GM21786 (cell line): Measurements from ENCODE around the gene PAX9.
"Not testable (repeated sequence)": the region's sequence is repeated elsewhere in the genome, so short reads cannot be mapped to it uniquely, and the experiment has no call there.

Source experiments
- ATAC-seq: cut with Tn5 transposase; IDR thresholded peaks from one replicate; pipeline ENCODE4 v1.9.1; 2021; ENCODE audit not compliant: unreplicated experiment

The PAX9 gene

GRCh38 chr14:36672095-36672494 lies 10.4 kb downstream of the PAX9 start:
- no peak for ATAC-seq

DNA sequence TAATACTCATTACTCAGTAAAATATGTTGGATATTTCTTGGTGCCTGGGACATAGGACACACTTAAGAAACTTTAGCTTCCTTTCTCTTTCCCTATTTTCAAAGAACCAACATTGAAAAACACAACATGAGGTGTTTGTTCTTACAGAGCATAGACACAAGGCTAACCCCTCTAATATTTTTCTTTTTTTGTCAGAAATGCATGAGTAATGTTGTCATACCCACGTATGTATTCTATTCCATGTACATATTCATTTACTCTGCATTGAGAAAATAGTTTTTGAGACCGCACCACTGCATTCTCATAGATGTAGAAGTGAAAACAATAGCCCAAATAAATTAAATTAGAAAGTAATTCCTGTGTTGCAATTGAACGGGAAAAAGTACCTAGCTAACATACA lies 13.0 kb downstream of the PAX9 start:
- ATAC-seq = no peak

DNA sequence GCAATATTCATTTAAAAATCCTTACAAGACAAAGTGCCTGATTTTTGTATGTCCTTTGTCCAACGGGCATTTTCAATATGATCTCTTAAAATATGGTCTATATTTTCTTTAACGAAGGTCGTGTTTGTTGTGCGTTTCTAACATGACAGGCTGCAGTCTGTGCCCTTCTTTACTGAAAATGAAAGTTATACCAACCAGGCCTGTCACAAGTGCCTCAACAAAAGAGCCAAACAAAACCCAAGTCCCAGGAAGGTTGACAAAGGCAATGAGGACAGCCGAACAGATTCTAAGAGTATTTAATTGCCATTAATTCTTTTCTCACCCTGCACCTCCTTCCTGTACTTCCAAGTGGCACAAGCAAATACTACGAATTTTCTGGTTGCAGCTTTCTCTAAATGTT lies 13.9 kb downstream of the PAX9 start:
- no peak for ATAC-seq

GRCh38 chr14:36676236-36676635 lies 14.6 kb downstream of the PAX9 start:
- no peak for ATAC-seq

DNA sequence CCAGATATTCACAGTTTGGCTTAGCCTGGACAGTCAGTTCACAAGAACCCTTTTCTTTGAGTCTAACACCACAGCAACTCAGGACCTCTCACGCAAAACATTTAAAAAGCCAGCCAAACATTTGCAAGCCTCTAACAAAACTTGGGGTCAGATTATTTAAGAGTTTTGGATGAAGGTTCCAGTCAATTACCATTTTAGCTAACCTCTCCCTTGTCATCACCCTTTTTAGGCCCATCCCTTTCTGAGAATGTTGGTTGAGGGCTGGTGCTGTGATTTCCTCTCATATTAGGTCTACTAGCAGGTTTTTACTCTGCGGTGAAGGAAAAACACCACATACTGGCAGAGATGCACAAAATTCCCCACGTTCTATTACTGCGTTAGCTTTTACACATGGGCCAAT lies 20.7 kb downstream of the PAX9 start:
- no peak for ATAC-seq

- ATAC-seq = no peak
Measured at GRCh38 chr14:36683083-36683724, 21.5 kb downstream of the PAX9 start.

GRCh38 chr14:36684946-36685345 lies 23.3 kb downstream of the PAX9 start:
- ATAC-seq = no peak

DNA sequence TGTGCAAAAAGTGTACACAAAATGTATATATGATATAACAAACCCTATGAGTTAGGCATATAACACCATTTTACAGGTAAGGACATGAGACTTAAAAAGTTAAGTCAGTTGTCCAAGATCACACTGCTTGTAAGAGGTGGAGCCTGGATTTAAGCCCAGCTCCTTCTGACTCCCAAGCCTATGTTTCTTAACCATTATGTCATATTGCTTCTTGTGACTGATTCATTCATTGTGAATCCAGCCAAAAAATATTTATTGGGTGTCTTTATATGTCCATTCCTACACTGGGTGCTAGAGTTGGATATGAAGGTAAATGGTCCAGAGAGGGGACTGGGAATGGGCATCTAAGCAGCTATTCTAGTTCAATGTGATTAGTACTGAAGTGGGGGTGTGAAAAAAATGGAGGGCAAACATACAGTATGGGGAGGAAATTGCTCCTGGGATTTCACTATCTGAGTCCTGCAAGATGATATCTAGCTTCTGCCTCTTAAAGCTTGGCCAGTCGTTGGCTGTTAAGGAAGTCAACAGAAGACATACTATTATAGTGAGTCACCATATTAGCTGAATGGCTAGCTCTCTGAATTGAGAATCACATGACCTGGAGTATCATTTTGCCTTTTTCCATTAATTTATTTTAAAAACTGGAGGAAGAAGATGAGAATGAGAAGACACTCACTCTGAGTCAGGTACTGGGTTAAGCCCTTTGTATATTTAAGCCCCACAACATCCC lies 28.8 kb downstream of the PAX9 start:
- ATAC-seq = no peak

- ATAC-seq = not testable (repeated sequence)
Measured at GRCh38 chr14:36699420-36699819, 37.8 kb downstream of the PAX9 start.

- ATAC-seq = no peak
Measured at GRCh38 chr14:36700651-36701050, 39.0 kb downstream of the PAX9 start.

- ATAC-seq = no peak
Measured at GRCh38 chr14:36701132-36701531, 39.5 kb downstream of the PAX9 start.

DNA sequence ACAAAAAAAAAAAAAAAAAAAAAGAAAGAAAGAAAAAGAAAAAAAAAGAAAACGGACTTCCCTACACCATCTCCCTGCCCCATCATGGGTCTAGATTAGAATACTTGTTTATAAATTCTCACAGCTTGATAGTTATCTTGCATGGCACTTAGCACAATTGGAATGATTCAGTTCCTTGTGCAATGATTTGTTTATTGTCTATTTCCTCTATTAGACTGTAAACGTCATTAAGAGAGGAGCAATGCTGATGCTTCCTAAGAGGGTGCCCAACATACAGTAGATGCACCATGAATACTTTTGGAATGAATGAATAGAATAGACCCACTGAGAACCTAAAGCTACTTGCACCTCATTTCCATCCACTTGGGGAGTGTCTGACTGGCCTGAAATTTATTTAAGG lies 40.8 kb downstream of the PAX9 start:
- no peak for ATAC-seq

DNA sequence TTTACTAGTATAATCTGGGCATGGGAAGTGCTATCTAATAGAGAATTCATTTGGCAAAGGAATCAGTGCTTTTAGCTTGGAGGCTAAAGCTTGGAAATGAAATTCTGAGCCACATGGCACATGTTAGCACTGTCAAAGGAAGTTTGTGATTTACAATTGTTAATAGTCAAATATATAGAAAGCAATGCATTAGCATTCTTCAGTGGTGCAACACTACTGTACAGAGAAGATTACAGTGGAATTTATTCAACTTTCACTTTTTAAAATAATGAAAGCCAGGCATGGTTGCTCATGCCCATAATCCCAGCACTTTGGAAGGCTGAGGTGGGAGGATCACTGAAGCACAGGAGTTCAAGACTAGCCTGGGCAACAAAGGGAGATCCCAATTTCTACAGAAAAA lies 45.9 kb downstream of the PAX9 start:
- no peak for ATAC-seq

- no peak for ATAC-seq
Measured at GRCh38 chr14:36713960-36714703, 52.5 kb downstream of the PAX9 start.

- no peak for ATAC-seq
Measured at GRCh38 chr14:36716614-36717184, 55.0 kb downstream of the PAX9 start.

- no peak for ATAC-seq
Measured at GRCh38 chr14:36717363-36717762, 55.7 kb downstream of the PAX9 start.

- no peak for ATAC-seq
Measured at GRCh38 chr14:36718216-36718615, 56.6 kb downstream of the PAX9 start.

DNA sequence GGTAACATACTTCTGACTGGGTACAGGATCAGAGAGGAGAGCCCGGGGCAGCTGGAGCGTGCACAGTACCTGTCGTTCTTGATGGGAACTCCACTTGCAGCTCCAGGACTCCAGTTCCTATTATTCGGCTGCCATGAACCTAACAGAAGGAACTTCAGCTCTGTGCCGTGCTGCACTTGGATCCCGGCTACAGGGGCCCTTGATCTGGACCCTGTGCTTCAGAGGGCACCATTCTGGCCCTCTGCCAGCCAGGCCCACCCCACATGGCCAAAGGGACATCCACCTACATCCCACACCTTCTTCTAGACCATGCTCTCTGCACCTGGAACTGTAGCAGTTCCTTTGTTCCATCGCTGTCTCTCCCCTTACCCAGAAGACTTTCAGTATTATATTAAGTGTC lies 58.2 kb downstream of the PAX9 start:
- ATAC-seq = no peak

DNA sequence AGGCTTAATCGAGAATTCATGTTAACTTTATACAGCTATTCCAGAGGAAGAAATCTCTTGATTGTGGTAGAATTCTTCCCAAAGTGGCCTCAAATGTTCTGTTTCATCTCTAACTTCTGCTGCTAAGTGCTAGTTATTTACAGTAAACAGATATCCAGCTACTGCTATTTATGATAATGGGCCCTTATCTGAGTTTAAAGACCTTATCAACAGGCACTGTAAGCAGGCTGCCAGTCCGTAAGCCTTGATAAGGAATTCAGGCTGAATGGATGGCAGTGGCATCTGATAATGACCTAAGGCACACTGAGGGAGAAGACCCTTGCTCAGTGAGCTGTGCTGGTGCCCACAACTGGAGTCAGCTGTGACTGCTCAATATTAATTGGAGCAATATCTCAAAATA lies 59.0 kb downstream of the PAX9 start:
- ATAC-seq = no peak

- ATAC-seq = no peak
Measured at GRCh38 chr14:36721877-36722276, 60.2 kb downstream of the PAX9 start.

GRCh38 chr14:36723530-36723929 lies 61.9 kb downstream of the PAX9 start:
- no peak for ATAC-seq

GRCh38 chr14:36724162-36724561 lies 62.5 kb downstream of the PAX9 start:
- no peak for ATAC-seq
